Measurements from ENCODE around the gene CTXND2.
"Not testable (repeated sequence)": the region's sequence is repeated elsewhere in the genome, so short reads cannot be mapped to it uniquely, and the experiment has no call there.

Gene CTXND2

GRCh38 chr1:150887018-150887417, at the start of gene CTXND2:
TSS of gene CTXND2 (plus strand) at chr1:150887136. CDS start at chr1:150912315, 25,179 bp downstream.
- DNase-seq (ENCODE audit: insufficient read length, low spot score) (no peak), FAIRE-seq (no peak)

GRCh38 chr1:150840850-150841249, 46.1 kb upstream of the CTXND2 start:
- not testable (repeated sequence) for DNase-seq (ENCODE audit: insufficient read length, low spot score); FAIRE-seq

GRCh38 chr1:150841626-150842025, 45.3 kb upstream of the CTXND2 start:
- DNase-seq (ENCODE audit: insufficient read length, low spot score) (no peak), FAIRE-seq (peak; percentile 51)

GRCh38 chr1:150842343-150842742, 44.6 kb upstream of the CTXND2 start:
- FAIRE-seq = no peak
- DNase-seq (ENCODE audit: insufficient read length, low spot score) = no peak

- DNase-seq (ENCODE audit: insufficient read length, low spot score) (no peak), FAIRE-seq (no peak)
Measured at GRCh38 chr1:150842964-150843363, 44.0 kb upstream of the CTXND2 start.

- no peak for FAIRE-seq
- no peak for DNase-seq (ENCODE audit: insufficient read length, low spot score)
Measured at GRCh38 chr1:150843474-150843873, 43.5 kb upstream of the CTXND2 start.

GRCh38 chr1:150846473-150847146, 40.3 kb upstream of the CTXND2 start:
- no peak for FAIRE-seq
- DNase-seq (ENCODE audit: insufficient read length, low spot score) = no peak

GRCh38 chr1:150850801-150851362, 36.1 kb upstream of the CTXND2 start:
- DNase-seq (ENCODE audit: insufficient read length, low spot score); FAIRE-seq: not testable (repeated sequence)

GRCh38 chr1:150852734-150853133, 34.2 kb upstream of the CTXND2 start:
- not testable (repeated sequence) for FAIRE-seq

GRCh38 chr1:150863724-150864123, 23.2 kb upstream of the CTXND2 start:
- DNase-seq (ENCODE audit: insufficient read length, low spot score) (no peak), FAIRE-seq (no peak)

More at GRCh38 chr1:150852734-150853133, 34.2 kb upstream of the CTXND2 start:
- not testable (repeated sequence) for DNase-seq (ENCODE audit: insufficient read length, low spot score)

GRCh38 chr1:150864200-150864599, 22.7 kb upstream of the CTXND2 start:
- FAIRE-seq; DNase-seq (ENCODE audit: insufficient read length, low spot score): not testable (repeated sequence)

GRCh38 chr1:150869683-150870082, 17.3 kb upstream of the CTXND2 start:
- FAIRE-seq = no peak
- DNase-seq (ENCODE audit: insufficient read length, low spot score) = no peak

- DNase-seq (ENCODE audit: insufficient read length, low spot score) (no peak), FAIRE-seq (no peak)
Measured at GRCh38 chr1:150872572-150872971, 14.4 kb upstream of the CTXND2 start.

- FAIRE-seq (no peak), DNase-seq (ENCODE audit: insufficient read length, low spot score) (no peak)
Measured at GRCh38 chr1:150873521-150873920, 13.4 kb upstream of the CTXND2 start.

GRCh38 chr1:150874455-150875196, 12.3 kb upstream of the CTXND2 start:
- DNase-seq (ENCODE audit: insufficient read length, low spot score) (no peak), FAIRE-seq (no peak)

- FAIRE-seq (peak; percentile 62), DNase-seq (ENCODE audit: insufficient read length, low spot score) (no peak)
Measured at GRCh38 chr1:150875197-150876118, 11.5 kb upstream of the CTXND2 start.

GRCh38 chr1:150876119-150876454, 10.8 kb upstream of the CTXND2 start:
- DNase-seq (ENCODE audit: insufficient read length, low spot score) = no peak
- FAIRE-seq = peak; percentile 18

- not testable (repeated sequence) for FAIRE-seq; DNase-seq (ENCODE audit: insufficient read length, low spot score)
Measured at GRCh38 chr1:150878931-150879330, 8.0 kb upstream of the CTXND2 start.

- FAIRE-seq (no peak), DNase-seq (ENCODE audit: insufficient read length, low spot score) (no peak)
Measured at GRCh38 chr1:150881331-150882070, 5.4 kb upstream of the CTXND2 start.

- FAIRE-seq = not testable (repeated sequence)
Measured at GRCh38 chr1:150883121-150883520, 3.8 kb upstream of the CTXND2 start.

More at GRCh38 chr1:150883121-150883520, 3.8 kb upstream of the CTXND2 start:
- DNase-seq (ENCODE audit: insufficient read length, low spot score) = not testable (repeated sequence)
